Osteocyte (in vitro differentiated cells): ENCODE data around the gene FDXR. TPM values are rescaled to one million over a fixed set of nuclear protein-coding genes. Genes with fewer than 3 reads are reported as not detected.

Experiments
- DNase-seq: peaks from one replicate; pipeline ENCODE4 v3.0.0; 2021; ENCODE audit warnings: mixed read lengths; ENCODE audit not compliant: unreplicated experiment; ENCODE audit errors: extremely low spot score
- H3K27ac Mint-ChIP-seq: one replicate; pipeline ENCODE4 v1.8.0; 2021; ENCODE audit warnings: mild to moderate bottlenecking, mixed read lengths; ENCODE audit not compliant: unreplicated experiment
- H3K27me3 Mint-ChIP-seq: one replicate; pipeline ENCODE4 v1.8.0; 2021; ENCODE audit warnings: mixed read lengths; ENCODE audit not compliant: unreplicated experiment
- H3K36me3 Mint-ChIP-seq: one replicate; pipeline ENCODE4 v1.8.0; 2021; ENCODE audit warnings: mixed read lengths; ENCODE audit not compliant: unreplicated experiment
- H3K4me1 Mint-ChIP-seq: one replicate; pipeline ENCODE4 v1.8.0; 2021; ENCODE audit warnings: mixed read lengths; ENCODE audit not compliant: unreplicated experiment
- H3K4me3 Mint-ChIP-seq: one replicate; pipeline ENCODE4 v1.8.0; 2021; ENCODE audit warnings: mild to moderate bottlenecking, moderate library complexity, mixed read lengths; ENCODE audit not compliant: unreplicated experiment
- H3K9me3 Mint-ChIP-seq: one replicate; pipeline ENCODE4 v1.8.0; 2021; ENCODE audit warnings: mixed read lengths; ENCODE audit not compliant: unreplicated experiment
- total RNA-seq: library from RNA; stranded (reverse); gene quantifications from 2 replicates; pipeline ENCODE4 v1.2.1, GENCODE V29; 2021
- TF ChIP-seq, protein P1 (sequence below): fragments of 200-600 bp; sonication (generic); IDR thresholded peaks from 2 replicates; pipeline ENCODE4 v1.5.0; 2021; ENCODE audit warnings: antibody characterized with exemption, mild to moderate bottlenecking, moderate library complexity

The FDXR gene
- total RNA-seq, 1 donor from 2014 or later, result 11.2 TPM

DNA sequence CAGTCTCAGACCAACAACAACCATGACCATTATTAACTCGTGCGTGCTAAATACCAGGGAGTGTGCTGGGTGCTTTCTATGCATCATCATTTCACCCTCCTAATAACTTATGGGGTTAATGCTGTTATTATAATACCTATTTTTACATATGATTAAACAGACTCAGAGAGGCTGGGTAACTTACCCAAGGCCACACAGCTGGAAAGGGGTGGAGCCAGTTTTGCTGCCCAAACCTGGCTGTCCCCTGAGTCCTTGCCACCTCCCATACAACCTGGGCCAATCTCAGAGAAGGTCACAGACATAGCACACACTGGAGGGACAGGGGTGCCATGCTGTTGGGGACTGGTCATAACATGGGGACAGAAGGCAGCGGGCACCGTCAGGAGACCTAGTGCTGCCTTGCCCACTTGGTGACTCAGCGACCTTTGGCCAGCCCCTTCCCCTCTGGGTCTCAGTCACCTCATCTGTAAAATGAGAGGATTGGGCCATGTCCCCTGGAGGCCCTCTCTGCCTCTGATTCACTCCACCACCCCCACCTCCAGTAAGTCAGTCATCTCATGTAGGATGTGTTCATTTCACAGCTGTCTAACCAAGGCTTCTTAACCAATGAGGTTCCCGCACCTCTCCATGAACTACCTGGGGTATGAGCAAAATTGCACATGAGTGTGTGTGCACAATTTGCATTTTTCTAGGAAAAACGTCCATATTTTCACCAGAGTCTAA is 32.1 kb upstream of the FDXR start:
- TF ChIP-seq, protein P1, sequence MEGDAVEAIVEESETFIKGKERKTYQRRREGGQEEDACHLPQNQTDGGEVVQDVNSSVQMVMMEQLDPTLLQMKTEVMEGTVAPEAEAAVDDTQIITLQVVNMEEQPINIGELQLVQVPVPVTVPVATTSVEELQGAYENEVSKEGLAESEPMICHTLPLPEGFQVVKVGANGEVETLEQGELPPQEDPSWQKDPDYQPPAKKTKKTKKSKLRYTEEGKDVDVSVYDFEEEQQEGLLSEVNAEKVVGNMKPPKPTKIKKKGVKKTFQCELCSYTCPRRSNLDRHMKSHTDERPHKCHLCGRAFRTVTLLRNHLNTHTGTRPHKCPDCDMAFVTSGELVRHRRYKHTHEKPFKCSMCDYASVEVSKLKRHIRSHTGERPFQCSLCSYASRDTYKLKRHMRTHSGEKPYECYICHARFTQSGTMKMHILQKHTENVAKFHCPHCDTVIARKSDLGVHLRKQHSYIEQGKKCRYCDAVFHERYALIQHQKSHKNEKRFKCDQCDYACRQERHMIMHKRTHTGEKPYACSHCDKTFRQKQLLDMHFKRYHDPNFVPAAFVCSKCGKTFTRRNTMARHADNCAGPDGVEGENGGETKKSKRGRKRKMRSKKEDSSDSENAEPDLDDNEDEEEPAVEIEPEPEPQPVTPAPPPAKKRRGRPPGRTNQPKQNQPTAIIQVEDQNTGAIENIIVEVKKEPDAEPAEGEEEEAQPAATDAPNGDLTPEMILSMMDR, result no peak
- Mint-ChIP-seq H3K9me3 (no peaks in the 10 kb centered on the region), H3K27me3 (peaks cover 34% of the 10 kb centered on the region), H3K27ac (no peak overlapping the region), H3K4me3 (no peak overlapping the region), H3K4me1 (no peaks in the 10 kb centered on the region), H3K36me3 (no peaks in the 10 kb centered on the region)
- no peak for DNase-seq

DNA sequence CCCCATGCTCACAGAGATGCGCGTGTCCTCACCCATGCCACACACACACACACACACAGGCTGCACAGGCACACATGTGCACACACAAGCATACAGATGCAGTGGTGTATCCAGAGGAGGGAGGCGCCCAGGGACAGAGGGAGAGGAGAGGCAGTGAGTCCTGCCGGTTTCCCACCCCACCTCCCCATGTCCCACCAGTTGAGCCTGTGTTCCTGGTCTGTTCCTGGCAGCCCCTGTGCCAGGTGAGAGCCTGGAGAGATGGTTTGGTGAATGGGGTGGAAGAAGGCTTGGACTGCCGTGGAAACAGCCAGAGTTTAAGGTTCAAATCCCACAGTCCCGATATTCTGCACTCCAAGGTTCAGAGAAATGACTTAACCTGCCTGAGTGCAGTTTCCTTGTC is 30.9 kb upstream of the FDXR start:
- no peaks in the 10 kb centered on the region for H3K9me3 Mint-ChIP-seq
- no peaks in the 10 kb centered on the region for H3K36me3 Mint-ChIP-seq
- H3K4me3 Mint-ChIP-seq, result no peak overlapping the region
- peak; percentile 77 for DNase-seq
- H3K4me1 Mint-ChIP-seq, result no peaks in the 10 kb centered on the region
- no peak overlapping the region for H3K27ac Mint-ChIP-seq
- TF ChIP-seq, protein P1, result no peak
- H3K27me3 Mint-ChIP-seq, result peaks cover 27% of the 10 kb centered on the region

DNA sequence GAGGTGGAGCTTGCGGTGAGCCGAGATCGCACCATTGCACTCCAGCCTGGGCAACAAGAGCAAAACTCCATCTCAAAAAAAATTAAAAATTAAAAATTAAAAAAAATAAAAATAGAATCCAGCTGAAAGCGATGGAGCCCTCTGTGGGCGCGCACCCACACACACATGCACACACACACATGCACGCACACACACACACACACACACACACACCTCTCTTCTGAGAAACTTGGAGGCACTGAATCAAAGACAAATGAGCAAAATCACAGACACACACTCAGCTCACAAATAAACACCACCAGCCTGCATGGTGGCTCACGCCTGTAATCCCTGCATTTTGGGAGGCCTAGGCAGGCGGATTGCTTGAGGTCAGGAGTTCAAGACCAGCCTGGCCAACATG is 30.2 kb upstream of the FDXR start:
- H3K4me3 Mint-ChIP-seq, result no peak overlapping the region
- no peak overlapping the region for H3K27ac Mint-ChIP-seq
- H3K4me1 Mint-ChIP-seq, result no peaks in the 10 kb centered on the region
- TF ChIP-seq, protein P1, result no peak
- H3K9me3 Mint-ChIP-seq, result no peaks in the 10 kb centered on the region
- no peaks in the 10 kb centered on the region for H3K36me3 Mint-ChIP-seq
- H3K27me3 Mint-ChIP-seq, result peaks cover 25% of the 10 kb centered on the region
- no peak for DNase-seq

DNA sequence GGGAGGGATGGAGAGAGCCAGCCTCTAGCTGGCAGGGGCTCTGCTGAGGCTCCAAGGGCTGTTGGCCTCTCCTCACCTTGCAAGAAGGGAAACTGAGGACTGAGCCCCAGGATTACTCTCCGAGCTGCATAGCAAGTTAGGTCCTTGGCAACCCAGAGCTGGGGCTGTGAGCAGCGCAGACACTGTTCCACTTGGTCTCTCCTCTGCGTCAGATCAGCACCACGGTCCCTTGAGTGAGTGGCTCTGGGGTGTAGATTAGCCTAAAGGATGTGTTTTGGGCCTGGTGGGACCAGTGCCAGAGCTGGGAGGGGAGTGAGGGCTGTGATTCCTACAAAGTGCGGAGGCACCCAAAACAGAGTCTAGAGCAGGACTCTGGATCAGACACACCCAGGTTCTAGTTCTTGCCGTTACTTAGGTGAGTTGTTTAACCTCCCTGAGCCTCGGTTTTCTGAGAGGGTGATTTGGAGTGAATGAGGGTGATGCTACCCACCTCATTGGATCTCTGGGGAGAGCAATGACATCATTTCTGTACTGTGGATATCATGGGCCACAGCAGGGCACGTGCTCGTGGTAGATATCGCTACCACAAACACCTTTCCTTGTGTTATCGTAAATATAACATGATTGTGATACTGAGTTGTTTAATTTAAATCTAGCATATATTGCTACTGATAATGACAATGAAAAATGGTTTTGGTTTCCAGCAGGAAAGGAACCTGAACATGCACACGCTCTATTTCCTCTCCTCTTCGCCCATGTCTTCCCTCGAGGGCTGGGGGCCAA is 28.8 kb upstream of the FDXR start:
- Mint-ChIP-seq H3K4me1 (no peaks in the 10 kb centered on the region), H3K9me3 (no peaks in the 10 kb centered on the region)

DNA sequence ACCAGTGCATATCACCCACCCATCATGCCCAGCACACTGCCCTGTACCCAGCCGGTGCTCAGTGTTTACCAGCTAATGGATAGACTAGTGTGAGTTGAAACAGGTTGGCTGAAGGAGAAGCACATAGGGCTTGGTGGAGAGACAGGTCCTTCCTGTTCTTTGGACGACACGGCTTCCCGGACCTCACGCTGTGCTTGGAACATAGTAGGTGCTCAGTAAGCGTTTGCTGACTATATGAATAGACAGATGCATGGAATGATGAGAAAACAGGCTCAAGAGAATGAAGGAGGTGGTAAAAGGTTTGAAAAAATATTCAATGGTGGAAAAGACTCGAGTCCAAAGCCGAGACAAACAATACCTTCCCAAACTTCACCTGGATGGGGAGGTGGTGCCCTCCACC is 27.4 kb upstream of the FDXR start:
- no peaks in the 10 kb centered on the region for H3K36me3 Mint-ChIP-seq
- H3K27ac Mint-ChIP-seq, result no peak overlapping the region
- DNase-seq, result peak; percentile 73
- no peaks in the 10 kb centered on the region for H3K4me1 Mint-ChIP-seq
- no peaks in the 10 kb centered on the region for H3K9me3 Mint-ChIP-seq
- TF ChIP-seq, protein P1, result no peak
- peaks cover 41% of the 10 kb centered on the region for H3K27me3 Mint-ChIP-seq
- H3K4me3 Mint-ChIP-seq, result no peak overlapping the region

More for the DNA sequence above, 28.8 kb upstream of the FDXR start:
- Mint-ChIP-seq H3K4me3 (no peak overlapping the region), H3K36me3 (no peaks in the 10 kb centered on the region), H3K27me3 (peaks cover 31% of the 10 kb centered on the region), H3K27ac (no peak overlapping the region)
- TF ChIP-seq, protein P1, result no peak
- DNase-seq, result no peak
